ENCODE data around the gene ZC3H12A.
A peak's percentile ranks its signal among the peaks of the same experiment; 100 is the strongest.

The ZC3H12A gene

GRCh38 chr1:37479255-37480124 is 5.1 kb downstream of the ZC3H12A start:
- peak; percentile 52 to 76 (median 67) for DNase-seq

- DNase-seq, result no peak
Measured at GRCh38 chr1:37480125-37480466, 5.7 kb downstream of the ZC3H12A start.

- DNase-seq, result no peak
Measured at GRCh38 chr1:37480581-37481288, 6.4 kb downstream of the ZC3H12A start.

GRCh38 chr1:37481289-37482003 is 7.1 kb downstream of the ZC3H12A start:
- DNase-seq, result no peak

GRCh38 chr1:37482004-37482785 is 7.8 kb downstream of the ZC3H12A start:
- DNase-seq, result no peak

GRCh38 chr1:37482796-37483744 is 8.7 kb downstream of the ZC3H12A start:
- no peak for DNase-seq

- DNase-seq, result no peak
Measured at GRCh38 chr1:37483785-37484184, 9.4 kb downstream of the ZC3H12A start.

GRCh38 chr1:37484325-37485051 is 10.1 kb downstream of the ZC3H12A start:
- no peak for DNase-seq

GRCh38 chr1:37485902-37486679 is 11.7 kb downstream of the ZC3H12A start:
- no peak for DNase-seq

GRCh38 chr1:37486680-37487618 is 12.6 kb downstream of the ZC3H12A start:
- peak; percentile 28 to 85 (median 69) for DNase-seq

- DNase-seq, result no peak
Measured at GRCh38 chr1:37487619-37487984, 13.2 kb downstream of the ZC3H12A start.

GRCh38 chr1:37493336-37494098 is 19.1 kb downstream of the ZC3H12A start:
- DNase-seq, result no peak

GRCh38 chr1:37495875-37496274 is 21.5 kb downstream of the ZC3H12A start:
- DNase-seq, result no peak

GRCh38 chr1:37497832-37498231 is 23.5 kb downstream of the ZC3H12A start:
- DNase-seq, result no peak

- DNase-seq, result no peak
Measured at GRCh38 chr1:37498872-37499617, 24.7 kb downstream of the ZC3H12A start.

GRCh38 chr1:37501661-37502060 is 27.3 kb downstream of the ZC3H12A start:
- no peak for DNase-seq

GRCh38 chr1:37502104-37502503 is 27.7 kb downstream of the ZC3H12A start:
- no peak for DNase-seq
